A172 (cell line): ENCODE data around the gene TSR3. TPM values are rescaled to one million over a fixed set of nuclear protein-coding genes. Genes with fewer than 3 reads are reported as not detected.

Source experiments
- DNase-seq: peaks from one replicate; pipeline ENCODE4 v3.0.0-alpha.2; 2015; ENCODE audit warnings: low spot score
- total RNA-seq: library from RNA; depleted of rRNA; stranded (reverse); fragments of >200 nt; shearing (Covaris generic); gene quantifications from 2 replicates; pipeline ENCODE4 v1.2.3, GENCODE V29; 2014; rRNA removed

TSR3 gene
- total RNA-seq, result 179 TPM in 2 replicates

- peak; percentile 68 for DNase-seq
Measured at GRCh38 chr16:1351582-1352362, at the start of gene TSR3, which contains the start of gene GNPTG. Gene TSR3 (minus strand): TSS chr16:1351878. CDS start chr16:1351804, 74 bp downstream. Gene GNPTG (plus strand): TSS chr16:1351931. CDS start chr16:1351966, 35 bp downstream.

- no peak for DNase-seq
Measured at GRCh38 chr16:1401061-1401757, 49.5 kb upstream of the TSR3 start.

- DNase-seq, result no peak
Measured at GRCh38 chr16:1398826-1399581, 47.3 kb upstream of the TSR3 start.

- DNase-seq, result no peak
Measured at GRCh38 chr16:1398351-1398750, 46.7 kb upstream of the TSR3 start.

GRCh38 chr16:1397779-1398178 is 46.1 kb upstream of the TSR3 start:
- DNase-seq, result no peak

GRCh38 chr16:1395444-1396031 is 43.9 kb upstream of the TSR3 start:
- no peak for DNase-seq

GRCh38 chr16:1394367-1394951 is 42.8 kb upstream of the TSR3 start:
- DNase-seq, result no peak

- DNase-seq, result no peak
Measured at GRCh38 chr16:1393613-1394176, 42.0 kb upstream of the TSR3 start.

GRCh38 chr16:1392826-1393225 is 41.1 kb upstream of the TSR3 start:
- no peak for DNase-seq

- DNase-seq, result no peak
Measured at GRCh38 chr16:1390239-1390779, 38.6 kb upstream of the TSR3 start.

GRCh38 chr16:1389762-1390161 is 38.1 kb upstream of the TSR3 start:
- DNase-seq, result no peak

GRCh38 chr16:1387331-1387730 is 35.7 kb upstream of the TSR3 start:
- DNase-seq, result no peak

- DNase-seq, result no peak
Measured at GRCh38 chr16:1385232-1385631, 33.6 kb upstream of the TSR3 start.

GRCh38 chr16:1383556-1383955 is 31.9 kb upstream of the TSR3 start:
- no peak for DNase-seq

- DNase-seq, result no peak
Measured at GRCh38 chr16:1381612-1382406, 30.1 kb upstream of the TSR3 start.

- no peak for DNase-seq
Measured at GRCh38 chr16:1380195-1380594, 28.5 kb upstream of the TSR3 start.

GRCh38 chr16:1379304-1380076 is 27.8 kb upstream of the TSR3 start:
- DNase-seq, result peak; percentile 29

- peak; percentile 66 for DNase-seq
Measured at GRCh38 chr16:1378804-1379303, 27.2 kb upstream of the TSR3 start.
